Mesendoderm (in vitro differentiated cells): ENCODE results near the gene RSAD2.
"Not testable (repeated sequence)": the region's sequence is repeated elsewhere in the genome, so short reads cannot be mapped to it uniquely, and the experiment has no call there.

ENCODE experiments used
- DNase-seq: peaks from one replicate; pipeline ENCODE4 v3.0.0; 2013
- H2AK5ac ChIP-seq: 2 replicates; pipeline ENCODE4 v1.6.1; 2013; ENCODE audit warnings: low read length, inconsistent platforms
- H2BK120ac ChIP-seq: 2 replicates; pipeline ENCODE4 v1.6.1; 2013; ENCODE audit warnings: low read depth, mild to moderate bottlenecking, low read length, moderate library complexity, mixed read lengths
- H2BK15ac ChIP-seq: replicated peaks from 2 replicates; pipeline ENCODE4 v1.6.1; 2013; ENCODE audit warnings: low read depth, mild to moderate bottlenecking, moderate library complexity
- H2BK5ac ChIP-seq: 2 replicates; pipeline ENCODE4 v1.6.1; 2013; ENCODE audit warnings: low read length, inconsistent platforms
- H3K18ac ChIP-seq: 2 replicates; pipeline ENCODE4 v1.6.1; 2013; ENCODE audit warnings: mild to moderate bottlenecking, low read length, mixed read lengths
- H3K23ac ChIP-seq: one replicate; pipeline ENCODE4 v1.6.1; 2013; ENCODE audit warnings: low read length
- H3K27ac ChIP-seq: 2 replicates; pipeline ENCODE4 v1.5.1; 2013; ENCODE audit warnings: low read depth, mild to moderate bottlenecking, inconsistent platforms, low read length, moderate library complexity
- H3K27me3 ChIP-seq: 2 replicates; pipeline ENCODE4 v1.6.1; 2013; ENCODE audit warnings: low read length, control low read depth, mild to moderate bottlenecking, inconsistent platforms; ENCODE audit not compliant: insufficient read depth, poor library complexity
- H3K36me3 ChIP-seq: 2 replicates; pipeline ENCODE4 v1.6.1; 2013; ENCODE audit warnings: low read length, inconsistent platforms; ENCODE audit not compliant: control insufficient read depth, insufficient read depth
- H3K4ac ChIP-seq: one replicate; pipeline ENCODE4 v1.6.1; 2013; ENCODE audit warnings: low read depth, mild to moderate bottlenecking, low read length, moderate library complexity
- H3K4me1 ChIP-seq: 2 replicates; pipeline ENCODE4 v1.6.1; 2013; ENCODE audit warnings: low read depth, low read length, inconsistent platforms; ENCODE audit not compliant: control insufficient read depth
- H3K4me2 ChIP-seq: 2 replicates; pipeline ENCODE4 v1.6.1; 2013; ENCODE audit warnings: low read length
- H3K4me3 ChIP-seq: 2 replicates; pipeline ENCODE4 v1.5.1; 2013; ENCODE audit warnings: mild to moderate bottlenecking, low read length
- H3K56ac ChIP-seq: one replicate; pipeline ENCODE4 v1.6.1; 2013; ENCODE audit warnings: low read length
- H3K79me1 ChIP-seq: 2 replicates; pipeline ENCODE4 v1.6.1; 2013; ENCODE audit warnings: low read length, inconsistent platforms
- H3K79me2 ChIP-seq: 2 replicates; pipeline ENCODE4 v1.6.1; 2013; ENCODE audit warnings: mild to moderate bottlenecking, low read length; ENCODE audit not compliant: control insufficient read depth, insufficient read depth
- H3K9ac ChIP-seq: 2 replicates; pipeline ENCODE4 v1.6.1; 2013; ENCODE audit warnings: low read length, inconsistent platforms
- H4K5ac ChIP-seq: one replicate; pipeline ENCODE4 v1.6.1; 2013; ENCODE audit warnings: low read length
- H4K8ac ChIP-seq: one replicate; pipeline ENCODE4 v1.6.1; 2013; ENCODE audit warnings: low read depth, mild to moderate bottlenecking, control low read depth, low read length, moderate library complexity
- WGBS: extraction: QIAGEN DNeasy Blood & Tissue Kit; methylation state at CpG from one replicate; pipeline ENCODE4 v1.1.7; 2013; ENCODE audit warnings: low lambda C conversion rate, missing lambda C conversion rate; ENCODE audit not compliant: insufficient coverage; ENCODE audit errors: extremely low coverage; 5-methylcytosine and 5-hydroxymethylcytosine counted together

The RSAD2 gene

DNA sequence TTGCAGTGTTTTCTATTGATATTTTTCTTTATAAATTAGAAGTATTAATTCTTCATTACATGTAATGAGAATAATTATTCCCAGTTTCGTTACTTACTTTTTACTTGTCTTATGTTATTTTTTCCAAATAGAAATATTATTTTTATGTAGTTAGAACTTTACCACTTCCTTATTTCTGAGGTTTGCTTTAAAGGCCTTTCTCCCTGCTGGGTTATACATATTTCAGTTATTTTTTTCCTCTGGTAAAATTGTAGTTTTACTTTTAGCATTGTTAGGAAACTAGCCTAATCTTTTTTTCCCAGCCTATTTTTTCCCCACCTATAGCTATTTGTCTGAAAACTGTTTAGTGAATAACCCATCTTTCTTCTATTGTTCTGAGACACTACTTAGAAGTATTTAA, 56.8 kb downstream of the RSAD2 start:
- H3K79me2 ChIP-seq: no peaks in the 10 kb centered on the region
- WGBS: no CpG with 5 or more reads among the region's 1 CpG
- no peak overlapping the region for H4K5ac ChIP-seq
- H3K4ac ChIP-seq: no peak overlapping the region
- no peak overlapping the region for H4K8ac ChIP-seq
- DNase-seq: no peak
- H3K79me1 ChIP-seq: peaks cover 4% of the 10 kb centered on the region
- no peaks in the 10 kb centered on the region for H3K4me1 ChIP-seq
- H3K36me3 ChIP-seq: no peaks in the 10 kb centered on the region
- H3K4me2 ChIP-seq: no peak overlapping the region
- no peak overlapping the region for H2BK15ac ChIP-seq
- H2BK120ac ChIP-seq: no peak overlapping the region
- no peak overlapping the region for H3K18ac ChIP-seq
- H2AK5ac ChIP-seq: no peak overlapping the region
- H3K4me3 ChIP-seq: no peak overlapping the region
- H3K9ac ChIP-seq: no peak overlapping the region
- no peak overlapping the region for H2BK5ac ChIP-seq
- no peak overlapping the region for H3K56ac ChIP-seq
- no peaks in the 10 kb centered on the region for H3K27me3 ChIP-seq
- H3K27ac ChIP-seq: no peak overlapping the region
- H3K23ac ChIP-seq: no peak overlapping the region

GRCh38 chr2:6934758-6935651, 57.4 kb downstream of the RSAD2 start:
- WGBS: no CpG with 5 or more reads among the region's 11 CpGs
- no peaks in the 10 kb centered on the region for H3K36me3 ChIP-seq

GRCh38 chr2:6935652-6936020, 58.1 kb downstream of the RSAD2 start:
- H3K4me2 ChIP-seq, H3K56ac ChIP-seq, H3K4me1 ChIP-seq, H3K27me3 ChIP-seq, H2BK5ac ChIP-seq, H2BK120ac ChIP-seq, H2AK5ac ChIP-seq, H2BK15ac ChIP-seq, H3K23ac ChIP-seq, DNase-seq, H3K79me1 ChIP-seq, H3K4me3 ChIP-seq, H3K9ac ChIP-seq, H4K8ac ChIP-seq, H3K4ac ChIP-seq, H3K36me3 ChIP-seq, H4K5ac ChIP-seq, H3K79me2 ChIP-seq, H3K18ac ChIP-seq, H3K27ac ChIP-seq: not testable (repeated sequence)
- WGBS: no CpG with 5 or more reads among the region's 4 CpGs

More at GRCh38 chr2:6934758-6935651, 57.4 kb downstream of the RSAD2 start:
- H3K9ac ChIP-seq: no peak overlapping the region
- H4K5ac ChIP-seq: no peak overlapping the region
- H2BK120ac ChIP-seq: no peak overlapping the region
- H2BK15ac ChIP-seq: no peak overlapping the region
- H3K4ac ChIP-seq: no peak overlapping the region
- no peak overlapping the region for H3K23ac ChIP-seq
- no peak overlapping the region for H3K4me3 ChIP-seq
- H4K8ac ChIP-seq: no peak overlapping the region
- H3K18ac ChIP-seq: no peak overlapping the region
- no peak overlapping the region for H3K4me2 ChIP-seq
- H2BK5ac ChIP-seq: no peak overlapping the region
- no peaks in the 10 kb centered on the region for H3K4me1 ChIP-seq
- H3K79me2 ChIP-seq: no peaks in the 10 kb centered on the region
- peak; percentile 18 for DNase-seq
- no peak overlapping the region for H3K27ac ChIP-seq
- no peak overlapping the region for H2AK5ac ChIP-seq
- no peak overlapping the region for H3K56ac ChIP-seq
- H3K79me1 ChIP-seq: peaks cover 4% of the 10 kb centered on the region
- no peaks in the 10 kb centered on the region for H3K27me3 ChIP-seq

GRCh38 chr2:6937157-6937556, 59.6 kb downstream of the RSAD2 start:
- WGBS: no CpG with 5 or more reads among the region's 2 CpGs
- Histone ChIP-seq H3K18ac (no peak overlapping the region), H2BK5ac (no peak overlapping the region), H3K4ac (no peak overlapping the region), H4K5ac (no peak overlapping the region), H3K56ac (no peak overlapping the region), H2BK120ac (no peak overlapping the region), H2AK5ac (no peak overlapping the region), H3K79me1 (peaks cover 4% of the 10 kb centered on the region), H3K36me3 (no peaks in the 10 kb centered on the region), H3K23ac (no peak overlapping the region), H3K9ac (no peak overlapping the region), H3K4me3 (no peak overlapping the region), H3K79me2 (no peaks in the 10 kb centered on the region), H3K27ac (no peak overlapping the region), H2BK15ac (no peak overlapping the region), H4K8ac (no peak overlapping the region), H3K4me1 (peaks cover 2% of the 10 kb centered on the region), H3K4me2 (no peak overlapping the region), H3K27me3 (no peaks in the 10 kb centered on the region)
- DNase-seq: no peak

DNA sequence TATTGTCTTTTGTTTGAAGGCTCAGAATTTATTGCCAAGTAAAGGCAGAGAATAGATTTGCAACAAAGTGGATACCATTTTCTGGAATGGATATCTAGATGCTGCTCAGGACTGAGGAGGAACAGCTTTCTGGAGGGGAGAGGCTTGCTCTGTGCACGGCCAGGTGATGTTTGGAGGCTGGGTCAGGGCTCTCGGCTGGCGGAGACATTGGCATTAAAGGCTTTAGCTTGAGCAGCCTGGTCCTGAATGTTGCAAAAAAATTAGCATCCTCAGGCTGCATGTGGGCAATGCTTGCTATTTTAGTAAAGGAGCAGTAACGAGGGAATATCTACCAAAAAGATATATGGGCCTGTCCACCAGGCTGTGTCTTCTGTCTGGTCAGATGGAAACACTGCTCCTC, 60.0 kb downstream of the RSAD2 start:
- Histone ChIP-seq H3K4me2 (no peak overlapping the region), H3K36me3 (no peaks in the 10 kb centered on the region), H2BK5ac (no peak overlapping the region), H4K8ac (no peak overlapping the region), H3K9ac (no peak overlapping the region), H3K56ac (no peak overlapping the region), H3K4ac (no peak overlapping the region), H4K5ac (no peak overlapping the region), H2BK15ac (no peak overlapping the region), H3K27ac (no peak overlapping the region), H3K23ac (no peak overlapping the region), H2AK5ac (no peak overlapping the region), H3K79me2 (no peaks in the 10 kb centered on the region), H2BK120ac (no peak overlapping the region), H3K79me1 (peaks cover 4% of the 10 kb centered on the region), H3K4me1 (peaks cover 2% of the 10 kb centered on the region), H3K4me3 (no peak overlapping the region), H3K18ac (no peak overlapping the region), H3K27me3 (no peaks in the 10 kb centered on the region)
- DNase-seq: no peak
- WGBS: no CpG with 5 or more reads among the region's 4 CpGs

- H3K18ac ChIP-seq: no peak overlapping the region
- H3K36me3 ChIP-seq: no peaks in the 10 kb centered on the region
- no peak overlapping the region for H2AK5ac ChIP-seq
- H3K4me3 ChIP-seq: no peak overlapping the region
- H2BK5ac ChIP-seq: no peak overlapping the region
- H3K79me2 ChIP-seq: no peaks in the 10 kb centered on the region
- H2BK120ac ChIP-seq: no peak overlapping the region
- H3K23ac ChIP-seq: no peak overlapping the region
- H4K5ac ChIP-seq: no peak overlapping the region
- H4K8ac ChIP-seq: no peak overlapping the region
- H3K9ac ChIP-seq: no peak overlapping the region
- H3K27me3 ChIP-seq: no peaks in the 10 kb centered on the region
- H3K4ac ChIP-seq: no peak overlapping the region
- H3K79me1 ChIP-seq: peaks cover 2% of the 10 kb centered on the region
- no peak for DNase-seq
- H3K4me1 ChIP-seq: peaks cover 2% of the 10 kb centered on the region
- H3K4me2 ChIP-seq: no peak overlapping the region
- H2BK15ac ChIP-seq: no peak overlapping the region
- H3K27ac ChIP-seq: no peak overlapping the region
- WGBS: no CpG with 5 or more reads among the region's 2 CpGs
- no peak overlapping the region for H3K56ac ChIP-seq
Measured at GRCh38 chr2:6939071-6939470, 61.5 kb downstream of the RSAD2 start.
